ENCODE data around the gene ICAM4. TPM values are rescaled to one million over a fixed set of nuclear protein-coding genes. Genes with fewer than 3 reads are reported as not detected.
A peak's percentile ranks its signal among the peaks of the same experiment; 100 is the strongest.

ICAM4 gene
- polyA plus RNA-seq, 3 donors: 5.5 to 17.3 (median 11.2) TPM

- Mint-ChIP-seq H3K4me1 (peaks cover 32% of the 10 kb centered on the region), H3K4me3 (peak overlapping the region; percentile 94), H3K9me3 (no peaks in the 10 kb centered on the region), H3K27ac (peak overlapping the region; percentile 93 to 98 (median 96)), H3K27me3 (ENCODE audit: low read depth in 3 of 3) (peaks cover 0 to 1% (median 0%) of the 10 kb centered on the region in 3 donors), H3K36me3 (peaks cover 46 to 64% of the 10 kb centered on the region in 2 donors)
- Histone ChIP-seq H3K9me3 (replicated peaks in 1 of 2; ENCODE audit: control insufficient read depth in 1 of 2, insufficient read depth in 1 of 2, low read length in 2 of 2) (no peaks in the 10 kb centered on the region), H3K4me3 (replicated peaks in 1 of 3; ENCODE audit: low read depth in 2 of 3, low read length in 3 of 3) (peak overlapping the region; percentile 76 to 96 (median 87)), H2AFZ (ENCODE audit: insufficient read depth, low read depth, low read length, poor library complexity, severe bottlenecking) (peak overlapping the region; percentile 70), H3K27ac (ENCODE audit: low read depth in 1 of 2, low read length in 2 of 2) (peak overlapping the region; percentile 74 to 85), H3K79me2 (ENCODE audit: insufficient read depth, low read length) (peaks cover 95% of the 10 kb centered on the region), H3K36me3 (replicated peaks in 1 of 2; ENCODE audit: control insufficient read depth in 1 of 2, insufficient read depth in 2 of 2, low read length in 2 of 2) (peaks cover 52 to 60% of the 10 kb centered on the region in 2 donors), H3K4me1 (ENCODE audit: control insufficient read depth in 1 of 2, insufficient read depth in 2 of 2, low read length in 2 of 2) (peaks cover 25 to 38% of the 10 kb centered on the region in 2 donors), H3K9ac (ENCODE audit: insufficient read depth, low read length, poor library complexity, severe bottlenecking) (peak overlapping the region; percentile 83), H3K4me2 (replicated peaks; ENCODE audit: extremely low read depth, low read length, poor library complexity, severe bottlenecking) (peak overlapping the region; percentile 95), H4K20me1 (ENCODE audit: insufficient read depth, low read length) (peaks cover 55% of the 10 kb centered on the region), H3K27me3 (ENCODE audit: control insufficient read depth in 2 of 2, insufficient read depth in 2 of 2, low read length in 2 of 2) (no peaks in the 10 kb centered on the region)
- WGBS (ENCODE audit: insufficient coverage): 51% methylated on average over 12 of the region's 18 CpGs
- intact Hi-C loops (cut with micrococcal nuclease): loop anchor here (2.0 to 5.0 kb wide), 4 partner anchors 14 to 60 kb away; partner anchors contain the start of gene ICAM1 (in 2 of the 2)
- no peak for DNase-seq
- no peak for TF ChIP-seq CTCF (IDR thresholded peaks at IDR 0.05)
Observed at GRCh38 chr19:10332158-10332964, 45.6 kb downstream of the ICAM4 start.

- WGBS (ENCODE audit: insufficient coverage): under 1% methylated on average over 72 of the region's 82 CpGs
- Histone ChIP-seq H3K4me1 (ENCODE audit: control insufficient read depth in 1 of 2, insufficient read depth in 2 of 2, low read length in 2 of 2) (peaks cover 31 to 46% of the 10 kb centered on the region in 2 donors), H3K9me3 (replicated peaks in 1 of 2; ENCODE audit: control insufficient read depth in 1 of 2, insufficient read depth in 1 of 2, low read length in 2 of 2) (no peaks in the 10 kb centered on the region), H3K36me3 (replicated peaks in 1 of 2; ENCODE audit: control insufficient read depth in 1 of 2, insufficient read depth in 2 of 2, low read length in 2 of 2) (peaks cover 44 to 52% of the 10 kb centered on the region in 2 donors), H3K79me2 (ENCODE audit: insufficient read depth, low read length) (peaks cover 95% of the 10 kb centered on the region), H3K27ac (ENCODE audit: low read depth in 1 of 2, low read length in 2 of 2) (peak within 1 kb of the TSS; percentile 74 to 85), H3K4me2 (replicated peaks; ENCODE audit: extremely low read depth, low read length, poor library complexity, severe bottlenecking) (peak within 1 kb of the TSS; percentile 95), H3K27me3 (ENCODE audit: control insufficient read depth in 2 of 2, insufficient read depth in 2 of 2, low read length in 2 of 2) (no peaks in the 10 kb centered on the region), H2AFZ (ENCODE audit: insufficient read depth, low read depth, low read length, poor library complexity, severe bottlenecking) (peak within 1 kb of the TSS; percentile 70), H3K9ac (ENCODE audit: insufficient read depth, low read length, poor library complexity, severe bottlenecking) (peak within 1 kb of the TSS; percentile 83), H4K20me1 (ENCODE audit: insufficient read depth, low read length) (peaks cover 47% of the 10 kb centered on the region), H3K4me3 (replicated peaks in 1 of 3; ENCODE audit: low read depth in 2 of 3, low read length in 3 of 3) (peak within 1 kb of the TSS; percentile 76 to 96 (median 87))
- no peak for TF ChIP-seq CTCF (IDR thresholded peaks at IDR 0.05)
- Mint-ChIP-seq H3K36me3 (peaks cover 38 to 56% of the 10 kb centered on the region in 2 donors), H3K9me3 (no peaks in the 10 kb centered on the region), H3K27me3 (ENCODE audit: low read depth in 3 of 3) (no peaks in the 10 kb centered on the region), H3K27ac (peak within 1 kb of the TSS; percentile 93 to 98 (median 96)), H3K4me1 (peaks cover 33% of the 10 kb centered on the region), H3K4me3 (peak within 1 kb of the TSS; percentile 94)
- peak; percentile 97 to 98 (median 98) for DNase-seq
- intact Hi-C loops (cut with micrococcal nuclease): loop anchor here (2.0 to 5.0 kb wide), 4 partner anchors 14 to 61 kb away; partner anchors contain the start of gene ICAM1 (in 2 of the 2)
Observed at GRCh38 chr19:10332965-10333757, 46.4 kb downstream of the ICAM4 start, which contains the start of gene RAVER1. Gene RAVER1, minus strand, starts transcription at chr19:10333529. Its CDS starts 22 bp downstream, at chr19:10333507.

All from CD14-positive monocyte (primary cell).